ELR (cell line): ENCODE data around the gene TYW5.

Source experiments
- DNase-seq: peaks from one replicate; pipeline ENCODE4 v3.0.0-alpha.2; 2015; ENCODE audit warnings: low read depth

The TYW5 gene

DNA sequence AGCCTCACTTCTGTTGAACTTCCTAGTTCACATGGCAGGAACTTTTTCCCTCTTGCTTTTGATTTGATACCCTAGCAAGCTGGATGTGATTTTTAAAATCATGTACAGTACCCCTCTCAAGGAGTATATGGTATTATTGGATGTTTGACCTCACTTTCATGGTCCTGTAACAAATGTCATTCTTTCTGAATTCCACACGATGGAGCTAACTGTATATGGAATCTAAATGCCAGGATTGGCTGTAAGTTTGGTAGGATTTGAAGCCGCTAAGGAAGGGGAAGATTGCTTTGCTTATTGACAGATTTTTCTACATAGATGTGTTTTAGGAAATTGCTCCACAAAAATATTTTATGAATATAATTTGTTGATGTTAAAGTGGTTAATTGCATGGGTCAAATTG, 18.4 kb upstream of the TYW5 start:
- peak; percentile 70 for DNase-seq

DNA sequence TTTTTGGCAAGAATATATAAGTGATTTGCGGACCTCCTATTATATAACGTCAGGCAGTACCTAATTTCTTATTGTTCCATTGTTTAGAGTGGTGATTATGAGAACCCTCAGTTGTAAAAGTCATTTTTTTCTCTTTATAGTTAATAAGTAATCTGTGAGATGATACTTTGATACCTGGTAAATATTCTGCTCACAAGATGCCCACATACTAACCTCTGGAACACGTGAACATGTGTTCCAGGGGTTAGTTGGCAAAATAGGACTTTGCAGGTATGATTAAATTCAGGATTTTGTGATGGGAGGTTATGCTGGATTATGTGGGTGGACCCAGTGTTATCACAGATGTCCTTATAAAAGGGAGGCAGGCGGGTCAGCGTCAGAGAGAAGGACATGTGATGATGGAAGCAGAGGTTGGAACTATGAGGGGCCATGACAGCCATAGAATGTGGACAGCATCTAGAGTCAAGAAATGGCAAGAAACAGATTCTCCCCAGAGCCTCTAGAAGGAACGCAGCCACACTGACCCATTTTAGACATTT, 16.9 kb upstream of the TYW5 start:
- no peak for DNase-seq

DNA sequence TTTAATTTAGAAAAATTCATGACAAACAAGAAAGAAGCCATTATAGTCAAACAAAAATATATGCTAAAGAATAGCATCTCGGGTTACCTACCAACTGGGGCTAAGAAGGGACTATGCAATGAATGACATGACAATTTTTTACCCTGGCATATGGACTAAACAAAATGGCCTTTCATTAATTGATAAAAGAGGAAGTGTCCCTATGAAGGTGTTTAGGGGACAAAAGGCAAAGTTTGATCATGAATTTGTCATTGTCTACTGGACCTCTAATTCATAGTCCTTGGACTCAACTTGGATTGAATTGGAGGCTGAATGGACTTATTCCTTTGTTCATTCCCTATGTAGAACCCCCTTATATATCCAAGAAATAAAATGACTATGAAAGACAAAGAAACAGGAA, 12.8 kb upstream of the TYW5 start:
- DNase-seq, result no peak

DNA sequence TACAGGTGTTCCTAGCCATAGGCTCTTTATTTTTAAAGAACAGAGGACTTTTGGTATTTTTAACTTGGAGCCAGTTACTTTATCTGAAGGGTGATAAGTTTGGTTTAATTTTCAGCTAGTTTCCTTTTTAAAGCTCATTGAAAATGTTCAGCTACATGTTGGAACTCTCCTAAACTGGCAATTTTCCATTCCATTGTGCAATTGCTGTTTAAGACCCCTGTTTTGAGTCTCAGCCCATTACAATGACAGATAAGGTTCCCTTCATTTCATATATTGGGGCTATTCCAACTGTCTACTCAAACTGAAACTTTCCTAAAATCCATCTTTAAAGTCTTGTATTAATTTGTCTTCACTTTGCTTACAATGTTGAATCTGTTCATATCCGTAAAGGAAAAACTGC, 11.7 kb upstream of the TYW5 start:
- DNase-seq, result no peak

DNA sequence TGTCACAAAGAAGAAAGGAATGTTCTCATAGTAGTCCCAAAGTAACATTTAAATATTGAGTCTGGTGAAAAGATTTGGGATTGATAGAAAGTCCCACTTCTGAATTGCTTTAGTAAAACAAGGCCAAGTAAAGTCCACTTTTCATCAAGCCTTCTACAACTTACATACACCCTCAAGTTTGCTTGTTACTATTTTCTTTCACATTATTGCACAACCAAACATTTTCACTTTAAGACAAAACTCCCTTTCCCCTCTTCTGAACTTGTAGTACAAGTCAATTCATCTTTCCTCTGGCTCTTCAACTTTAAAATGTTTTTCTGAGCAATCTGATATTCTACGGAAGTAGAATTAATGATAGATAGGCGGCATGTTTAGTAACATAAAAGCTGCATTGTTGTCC, 11.1 kb upstream of the TYW5 start:
- no peak for DNase-seq

DNA sequence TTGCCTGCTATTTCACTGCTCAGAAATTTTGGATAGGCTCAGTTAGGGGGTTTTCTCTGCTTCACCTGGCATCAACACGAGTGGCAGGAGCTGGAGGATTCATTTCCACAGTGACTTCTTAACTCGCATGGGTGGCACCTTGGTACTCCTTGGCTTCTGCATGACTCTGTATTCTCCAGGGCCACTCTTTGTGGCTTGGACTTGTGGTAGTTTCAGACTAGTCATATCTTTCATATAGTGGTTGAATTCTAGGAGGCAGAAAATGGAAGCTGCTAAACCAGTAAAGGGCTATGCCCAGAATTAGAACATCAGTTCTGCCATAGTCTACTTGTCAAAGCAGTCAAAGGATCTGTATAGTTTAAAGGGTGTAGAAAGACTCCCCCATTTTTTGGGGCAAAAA, 6.9 kb upstream of the TYW5 start:
- no peak for DNase-seq

DNA sequence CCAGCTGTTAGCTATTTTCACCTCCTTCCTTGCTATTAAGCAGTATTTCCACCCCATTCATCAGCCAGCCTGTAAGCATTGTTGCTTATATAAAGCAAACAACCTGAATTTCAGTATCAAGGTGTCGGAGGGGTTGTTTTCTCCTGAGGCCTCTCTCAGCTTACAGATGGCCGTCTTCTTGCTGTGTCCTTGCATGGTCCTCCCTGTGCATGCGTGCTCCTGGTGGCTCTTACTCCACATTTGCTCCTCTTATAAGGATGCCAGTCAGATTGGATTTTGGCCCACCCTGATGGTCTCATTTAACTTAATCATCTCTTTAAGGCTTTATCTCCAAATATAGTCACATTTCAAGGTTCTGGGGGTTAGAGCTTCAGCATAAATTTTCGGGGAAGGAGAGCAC, 2.7 kb upstream of the TYW5 start:
- DNase-seq, result no peak

DNA sequence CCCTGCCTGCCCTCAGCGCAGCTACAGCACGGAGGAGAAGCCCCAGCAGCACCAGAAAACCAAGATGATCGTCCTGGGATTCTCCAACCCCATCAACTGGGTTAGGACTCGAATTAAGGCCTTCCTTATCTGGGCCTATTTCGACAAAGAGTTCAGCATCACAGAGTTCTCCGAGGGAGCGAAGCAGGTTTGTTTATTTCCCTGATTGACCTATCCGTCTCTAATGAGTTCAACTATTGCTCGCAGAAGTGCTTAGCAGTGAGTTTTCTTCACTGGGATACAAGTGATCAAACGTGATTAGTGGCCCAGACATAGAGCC, 730 bp upstream of the TYW5 start:
- peak; percentile 25 for DNase-seq

DNA sequence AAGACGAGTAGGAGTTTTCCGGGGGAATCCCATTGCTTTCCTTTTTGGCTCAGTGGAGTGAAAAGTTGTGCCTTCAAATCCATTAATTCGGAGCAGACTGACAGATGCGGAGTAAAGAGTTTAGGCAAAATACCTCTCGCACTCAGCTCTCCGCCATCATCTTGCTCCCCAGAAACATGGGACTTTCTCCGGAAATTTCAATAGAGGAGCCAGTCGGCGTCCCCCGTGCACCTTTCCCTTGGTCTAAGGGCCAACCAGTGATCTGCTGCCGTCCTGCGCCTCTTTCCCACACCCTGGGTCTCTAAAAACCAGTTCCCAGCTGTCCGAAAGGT, 318 bp downstream of the TYW5 start:
- peak; percentile 68 for DNase-seq

DNA sequence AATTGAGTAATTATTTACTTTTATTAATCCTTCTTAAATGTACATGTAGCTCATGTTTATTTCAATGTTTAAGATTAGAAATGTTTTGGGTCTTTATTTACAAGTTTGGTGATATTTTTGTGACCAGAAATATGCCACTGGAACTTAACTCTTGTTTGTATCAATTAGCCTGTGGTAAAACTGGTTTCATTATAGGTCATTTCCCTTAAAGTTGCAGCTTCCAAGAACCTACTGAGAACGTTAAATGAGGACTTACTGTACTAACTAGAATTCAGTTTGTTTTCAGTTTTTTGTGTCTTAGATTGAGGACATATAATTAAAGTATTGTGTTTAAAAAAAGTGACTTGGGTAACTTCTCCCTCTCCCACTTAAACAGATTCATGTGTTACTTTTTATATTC, 4.3 kb downstream of the TYW5 start:
- no peak for DNase-seq

DNA sequence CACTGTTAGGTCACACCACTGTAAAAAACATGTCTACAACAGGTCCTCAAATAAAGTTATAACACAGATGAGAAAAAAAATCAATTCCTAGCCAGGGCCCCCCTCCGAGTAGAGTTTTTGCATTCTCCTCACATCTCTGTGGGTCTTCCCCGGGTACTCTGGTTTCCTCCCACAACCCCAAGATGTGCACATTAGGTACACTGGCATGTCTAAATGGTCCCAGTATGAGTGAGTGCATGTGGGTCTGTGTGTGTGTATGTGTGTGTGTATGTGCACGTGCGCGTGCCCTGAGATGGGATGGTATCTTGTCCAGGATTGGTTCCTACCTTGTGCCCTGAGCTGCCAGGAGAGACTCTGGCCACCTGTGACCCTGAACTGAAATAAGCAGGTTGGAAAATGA, 4.9 kb downstream of the TYW5 start:
- DNase-seq, result no peak

DNA sequence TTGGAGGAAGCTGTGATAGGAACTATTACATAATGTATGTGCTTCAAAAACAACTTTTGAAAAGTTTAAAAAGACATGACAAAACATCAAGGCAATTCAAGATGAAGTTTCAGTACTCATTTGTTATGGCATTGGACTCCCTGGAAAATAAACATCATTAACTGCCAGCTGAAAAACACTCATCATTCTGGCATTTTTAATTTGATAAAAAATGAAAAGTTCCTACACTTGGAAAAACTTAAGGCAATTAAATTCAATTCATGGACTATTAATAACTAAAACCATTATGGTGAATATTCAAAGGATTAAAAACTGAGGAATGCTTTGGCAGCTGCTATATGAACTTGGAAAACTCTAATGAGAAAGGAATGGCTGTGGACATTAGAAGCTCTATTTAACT, 8.5 kb downstream of the TYW5 start:
- no peak for DNase-seq

DNA sequence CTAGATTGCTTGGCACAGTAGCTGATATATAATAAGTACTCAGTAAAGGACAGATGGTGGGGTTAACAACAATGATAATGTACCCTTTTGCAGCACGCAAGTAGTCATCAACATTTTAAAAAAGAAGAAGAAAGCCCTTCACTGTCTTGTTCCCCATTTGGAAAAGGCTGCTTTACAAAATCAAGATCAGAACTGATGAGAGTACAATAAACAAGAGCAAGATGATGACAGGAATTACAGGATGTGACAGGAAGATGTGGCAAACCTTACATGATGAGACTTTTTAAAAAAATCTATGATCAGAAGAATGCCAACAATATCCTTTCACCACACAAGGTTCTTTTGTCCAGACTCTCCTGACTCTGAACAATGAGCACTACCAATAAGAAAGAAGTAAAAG, 9.1 kb downstream of the TYW5 start:
- DNase-seq, result no peak

DNA sequence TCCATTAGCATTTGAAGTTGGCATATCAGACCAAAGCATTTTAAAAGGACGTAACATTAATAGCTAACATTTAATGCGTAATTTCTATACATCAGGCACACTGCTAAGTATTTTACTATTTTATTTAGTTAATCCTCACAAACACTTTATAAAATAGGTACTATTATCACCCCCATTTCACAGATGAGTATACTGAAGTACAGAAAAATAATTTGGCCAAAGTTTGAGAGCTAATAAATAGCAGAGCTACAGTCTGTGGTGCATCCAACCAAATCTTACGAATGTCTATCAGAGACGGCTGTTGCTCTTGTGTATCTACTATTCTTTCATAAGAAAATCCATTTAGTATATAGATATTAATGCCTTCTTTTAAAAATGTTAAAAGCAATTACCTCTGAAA, 11.9 kb downstream of the TYW5 start:
- DNase-seq, result no peak

DNA sequence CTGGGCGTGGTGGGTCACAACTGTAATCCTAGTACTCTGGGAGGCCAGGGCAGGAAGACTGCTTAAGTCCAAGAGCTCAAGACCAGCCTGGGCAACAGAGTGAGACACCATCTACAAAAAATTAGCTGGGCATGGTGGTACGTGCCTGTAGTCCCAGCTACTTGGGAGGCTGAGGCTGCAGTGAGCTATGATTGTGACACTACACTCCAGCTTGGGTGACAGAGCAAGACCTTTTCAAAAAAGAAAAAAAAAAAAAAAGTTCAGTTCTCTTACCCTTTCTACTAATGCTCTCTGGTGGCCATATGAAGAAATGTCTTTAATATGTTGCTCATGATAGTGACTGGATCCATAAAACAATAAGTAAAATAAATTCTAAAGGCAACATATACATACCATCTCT, 14.9 kb downstream of the TYW5 start:
- DNase-seq, result peak; percentile 71

DNA sequence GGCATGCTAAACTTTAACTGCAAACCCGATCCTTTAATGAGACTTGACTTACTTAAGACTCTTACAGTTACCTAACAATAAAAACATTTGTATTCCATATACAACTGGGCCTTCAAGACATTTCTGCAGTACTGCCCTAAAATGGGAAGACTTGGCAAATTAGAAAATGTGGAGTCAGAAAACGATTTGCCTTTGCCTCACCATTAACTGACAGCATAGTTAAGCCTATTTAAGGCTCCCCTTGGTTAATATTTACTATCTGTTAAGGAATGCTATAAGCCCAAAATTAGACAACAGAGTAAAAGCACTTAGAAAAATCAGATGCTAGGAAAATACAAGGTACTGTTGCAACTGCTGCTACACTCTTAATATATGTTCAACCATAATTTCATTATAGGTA, 18.7 kb downstream of the TYW5 start:
- DNase-seq, result no peak

DNA sequence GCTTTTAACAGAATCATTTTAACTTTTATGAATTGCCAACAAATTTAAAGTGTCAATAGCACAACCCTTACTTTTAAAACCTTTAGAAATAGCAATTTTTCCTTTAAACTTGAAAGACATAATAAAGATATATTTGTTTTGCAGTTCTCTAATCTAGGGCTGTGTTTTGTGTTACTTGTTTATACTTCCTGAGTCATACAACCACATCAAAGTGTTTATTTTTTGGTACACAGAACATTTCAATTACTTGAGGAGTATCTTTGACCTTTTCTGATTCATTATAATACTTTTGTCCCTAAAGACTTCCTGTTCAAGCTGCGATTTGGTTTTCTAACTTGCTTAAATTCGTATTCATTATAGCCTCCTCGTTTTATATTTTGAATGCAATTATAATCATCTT, 21.8 kb downstream of the TYW5 start:
- peak; percentile 41 for DNase-seq

DNA sequence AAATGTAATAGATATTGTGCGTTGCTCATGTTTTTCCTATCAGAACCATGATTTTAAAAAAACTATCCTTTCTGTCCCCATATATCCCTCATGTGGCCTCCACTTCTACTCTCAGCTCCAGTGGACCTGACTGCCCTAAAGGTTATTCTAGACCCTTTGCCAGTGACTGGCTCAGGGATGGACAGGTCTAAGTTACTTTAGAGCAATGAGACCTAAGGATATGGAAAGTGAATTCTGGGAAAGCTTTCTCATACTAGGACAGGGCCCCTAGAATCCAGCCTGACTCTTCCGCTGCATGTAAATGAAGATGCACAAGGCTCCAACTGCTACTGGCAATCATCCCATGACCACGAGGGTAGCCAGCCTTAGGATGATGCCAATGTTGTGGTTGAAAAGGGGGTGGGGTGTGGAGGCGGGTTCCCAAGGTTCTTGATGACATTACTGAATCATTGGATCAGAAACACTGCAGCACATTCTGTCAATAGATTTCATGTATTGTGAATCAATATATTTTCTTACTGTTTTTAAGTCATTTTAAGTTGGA, 22.9 kb downstream of the TYW5 start:
- DNase-seq, result no peak

DNA sequence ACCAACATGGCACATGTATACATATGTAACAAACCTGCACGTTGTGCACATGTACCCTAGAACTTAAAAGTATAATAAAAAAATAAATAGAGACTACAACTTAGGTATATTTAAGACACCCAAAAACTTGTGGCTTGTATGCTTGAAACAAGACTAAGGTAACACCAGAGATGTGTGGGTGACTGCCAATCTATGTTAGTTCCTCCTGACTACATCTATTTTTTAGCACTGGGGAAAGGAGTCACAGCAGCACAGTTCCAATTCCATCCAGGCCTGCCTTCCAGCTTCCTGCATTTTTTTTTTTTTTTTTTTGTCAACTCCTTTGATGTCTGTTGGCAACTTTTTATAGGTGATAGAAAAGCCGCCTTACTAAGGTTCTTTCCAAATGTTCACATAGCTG, 26.0 kb downstream of the TYW5 start:
- DNase-seq, result no peak

DNA sequence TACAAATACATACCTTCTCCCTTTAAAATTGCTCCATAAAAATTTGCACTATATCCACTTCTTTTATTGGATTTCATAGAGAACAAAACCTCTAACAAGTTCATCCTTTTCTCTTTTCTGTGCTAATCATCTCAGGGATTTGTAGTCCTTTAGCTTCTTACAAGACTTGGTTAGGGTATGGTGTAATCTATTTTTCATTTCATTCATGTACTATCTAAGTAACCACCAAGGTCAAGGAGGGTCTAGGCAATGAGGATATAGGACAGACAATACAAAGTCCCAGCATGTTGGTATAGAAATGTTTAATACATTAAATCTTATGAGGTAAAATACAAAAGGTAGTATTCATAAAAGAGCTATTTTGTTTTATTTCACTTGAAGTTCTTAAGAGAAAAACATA, 26.7 kb downstream of the TYW5 start:
- DNase-seq, result no peak

DNA sequence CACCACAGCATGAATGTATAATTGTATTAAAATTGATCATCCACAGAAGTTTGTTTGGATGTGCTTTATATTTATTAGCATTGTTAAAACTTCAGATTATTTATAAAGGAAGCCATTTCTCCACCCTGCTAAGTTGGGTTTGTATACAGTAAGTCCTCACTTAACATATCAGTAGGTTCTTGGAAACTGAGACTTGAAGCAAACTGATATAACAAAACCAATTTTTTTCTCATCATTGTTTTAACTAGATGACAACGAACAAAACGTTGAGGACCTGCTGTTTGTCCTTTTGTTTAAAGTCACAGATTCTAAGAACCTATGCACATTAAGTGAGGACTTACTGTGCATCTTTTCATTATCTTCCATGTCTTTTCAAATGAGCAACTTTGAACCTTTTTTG, 27.1 kb downstream of the TYW5 start:
- no peak for DNase-seq

DNA sequence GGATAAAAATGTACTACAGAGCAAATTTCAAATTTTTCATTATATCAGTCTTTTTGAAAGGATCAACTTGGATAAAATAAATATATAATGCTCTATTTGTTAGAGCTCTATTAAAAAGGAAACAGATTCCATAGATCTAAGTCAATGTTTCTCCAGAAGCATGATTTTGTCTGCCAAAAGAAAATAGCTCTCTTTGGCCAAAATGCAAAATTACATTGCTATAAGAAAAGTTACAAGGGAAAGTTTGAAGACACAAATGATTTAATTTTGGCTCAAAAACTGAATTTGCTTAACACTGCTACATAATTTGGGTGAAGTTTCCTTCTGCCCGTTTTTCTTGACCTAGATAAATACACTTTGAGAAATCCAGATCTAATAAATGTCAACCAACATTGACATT, 28.5 kb downstream of the TYW5 start:
- DNase-seq, result no peak

DNA sequence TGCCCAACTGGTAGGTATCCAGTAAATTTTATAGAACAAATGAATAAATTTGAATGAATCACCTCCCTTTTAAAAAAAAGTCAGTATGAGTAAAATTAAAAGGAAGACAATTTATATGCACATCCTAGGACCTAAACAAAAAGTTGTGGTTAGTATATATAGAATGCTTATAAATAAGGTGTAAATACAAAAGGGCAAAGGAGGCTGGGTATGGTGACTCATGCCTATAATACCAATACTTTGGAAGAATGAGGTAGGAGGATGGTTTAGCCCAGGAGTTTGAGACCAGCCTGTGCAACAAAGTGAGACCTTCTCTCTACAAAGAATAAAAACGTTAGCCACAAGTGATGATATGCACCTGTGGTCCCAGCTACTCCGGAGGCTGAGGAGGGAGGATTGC, 31.4 kb downstream of the TYW5 start:
- DNase-seq, result peak; percentile 28

DNA sequence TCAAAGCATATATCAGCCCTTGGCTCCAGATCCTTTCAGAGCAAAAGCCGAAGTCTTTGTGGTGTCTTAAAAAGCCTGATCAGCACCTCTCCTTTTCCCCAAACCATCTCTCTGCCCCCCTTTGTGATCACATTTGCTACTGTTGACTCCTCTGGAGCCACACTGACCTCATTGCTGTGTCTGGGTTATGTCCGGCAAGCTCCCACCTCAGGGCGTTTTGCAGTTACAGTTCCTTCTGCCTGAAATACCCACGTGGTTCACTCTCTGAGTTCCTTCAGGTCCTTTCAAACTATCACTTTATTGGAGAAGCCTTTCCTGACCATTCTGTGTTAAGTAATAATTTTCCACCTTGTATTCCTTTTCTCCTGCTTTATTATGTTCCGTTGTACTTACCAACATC, 32.4 kb downstream of the TYW5 start:
- DNase-seq, result peak; percentile 43

DNA sequence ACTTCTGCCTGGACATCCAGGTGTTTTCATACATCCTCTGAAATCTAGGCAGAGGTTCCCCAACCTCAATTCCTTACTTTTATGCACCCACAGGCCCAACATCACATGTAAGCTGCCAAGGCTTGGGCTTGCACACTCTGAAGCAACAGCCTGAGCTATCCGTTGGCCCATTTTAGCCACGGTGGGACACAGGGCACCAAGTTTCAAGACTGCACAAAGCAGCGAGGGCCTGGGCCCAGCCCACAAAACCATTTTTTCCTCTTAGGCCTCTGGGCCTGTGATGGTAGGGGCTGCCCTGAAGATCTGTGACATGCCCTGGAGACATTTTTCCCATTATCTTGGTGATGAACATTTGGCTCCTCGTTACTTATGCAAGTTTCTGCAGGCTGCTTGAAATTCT, 38.3 kb downstream of the TYW5 start:
- no peak for DNase-seq
